ENCODE results near the gene OR7G2.

The OR7G2 gene

GRCh38 chr19:9107375-9107774 is at the start of gene OR7G2:
Gene OR7G2 (minus strand): TSS chr19:9107475. CDS start chr19:9103243, 4,232 bp downstream.
- no peak for DNase-seq

- DNase-seq, result no peak
Measured at GRCh38 chr19:9156304-9156703, 49.0 kb upstream of the OR7G2 start.

- DNase-seq, result no peak
Measured at GRCh38 chr19:9155591-9155990, 48.3 kb upstream of the OR7G2 start.

- peak in 1 of 2 donors; percentile 9 for DNase-seq
Measured at GRCh38 chr19:9151367-9151766, 44.1 kb upstream of the OR7G2 start.

- DNase-seq, result no peak
Measured at GRCh38 chr19:9150650-9151049, 43.4 kb upstream of the OR7G2 start.

- DNase-seq, result no peak
Measured at GRCh38 chr19:9149997-9150396, 42.7 kb upstream of the OR7G2 start.

- no peak for DNase-seq
Measured at GRCh38 chr19:9148697-9149096, 41.4 kb upstream of the OR7G2 start.

- DNase-seq, result no peak
Measured at GRCh38 chr19:9146882-9147281, 39.6 kb upstream of the OR7G2 start.

- no peak for DNase-seq
Measured at GRCh38 chr19:9144920-9145319, 37.6 kb upstream of the OR7G2 start.

- DNase-seq, result peak; percentile 92 to 94
Measured at GRCh38 chr19:9140159-9140874, 33.0 kb upstream of the OR7G2 start, which contains the start of gene ZNF317. Gene ZNF317 (plus strand): TSS chr19:9140397. CDS start chr19:9156017, 15,620 bp downstream.

- peak in 1 of 2 donors; percentile 6 for DNase-seq
Measured at GRCh38 chr19:9139609-9140158, 32.4 kb upstream of the OR7G2 start.

- no peak for DNase-seq
Measured at GRCh38 chr19:9132422-9132821, 25.1 kb upstream of the OR7G2 start.

- DNase-seq, result no peak
Measured at GRCh38 chr19:9130965-9131364, 23.7 kb upstream of the OR7G2 start.

- DNase-seq, result no peak
Measured at GRCh38 chr19:9128171-9128570, 20.9 kb upstream of the OR7G2 start.

- DNase-seq, result no peak
Measured at GRCh38 chr19:9126900-9127405, 19.7 kb upstream of the OR7G2 start, which contains the start of gene OR7G3. Gene OR7G3 (minus strand): TSS chr19:9126950. CDS start chr19:9126950, 0 bp downstream.

- DNase-seq, result no peak
Measured at GRCh38 chr19:9116547-9116946, 9.3 kb upstream of the OR7G2 start.

GRCh38 chr19:9115307-9115813 is 8.1 kb upstream of the OR7G2 start, which contains the start of gene OR7G1:
Gene OR7G1 (minus strand): TSS chr19:9115763. CDS start chr19:9115763, 0 bp downstream.
- DNase-seq, result no peak

- DNase-seq, result no peak
Measured at GRCh38 chr19:9109959-9110358, 2.7 kb upstream of the OR7G2 start.

- no peak for DNase-seq
Measured at GRCh38 chr19:9086761-9087160, 20.5 kb downstream of the OR7G2 start, which contains the start of gene OR1M1. Gene OR1M1 (plus strand): TSS chr19:9087061. CDS start chr19:9093245, 6,184 bp downstream.

GRCh38 chr19:9078651-9079050 is 28.6 kb downstream of the OR7G2 start:
- no peak for DNase-seq

GRCh38 chr19:9076901-9077300 is 30.4 kb downstream of the OR7G2 start:
- no peak for DNase-seq

- no peak for DNase-seq
Measured at GRCh38 chr19:9075064-9075949, 32.0 kb downstream of the OR7G2 start.

GRCh38 chr19:9073806-9074205 is 33.5 kb downstream of the OR7G2 start:
- DNase-seq, result no peak
